Tibial nerve (tissue), 4 donors: ENCODE results near the gene L3HYPDH. TPM values are rescaled to one million over a fixed set of nuclear protein-coding genes. Genes with fewer than 3 reads are reported as not detected.

ENCODE experiments used
- DNase-seq, 2 donors: peaks; one replicate each; pipeline ENCODE4 v3.0.0-alpha.2; 2019; ENCODE audit warnings: low spot score in 2 of 2
- H3K27ac ChIP-seq, 4 donors: fragments of 200-600 bp; sonication (generic) in 3 of 4; one replicate each; pipeline ENCODE4 v1.5.1; 2017 to 2019; ENCODE audit warnings: mild to moderate bottlenecking in 1 of 4
- H3K27me3 ChIP-seq, 2 donors: fragments of 200-600 bp; sonication (generic) in 1 of 2; one replicate each; pipeline versions ENCODE4 v1.5.1 to v1.6.0; 2017 to 2019
- H3K36me3 ChIP-seq, 3 donors: fragments of 200-600 bp; sonication (generic); one replicate each; pipeline ENCODE4 v1.5.1; 2018 to 2019
- H3K4me1 ChIP-seq, 4 donors: fragments of 200-600 bp; sonication (generic) in 3 of 4; one replicate each; pipeline ENCODE4 v1.5.1; 2017 to 2019
- H3K4me3 ChIP-seq, 4 donors: fragments of 200-600 bp; sonication (generic) in 3 of 4; one replicate each; pipeline ENCODE4 v1.5.1; 2017 to 2019; ENCODE audit warnings: mild to moderate bottlenecking in 1 of 4, moderate library complexity in 1 of 4
- H3K9me3 ChIP-seq, 4 donors: fragments of 200-600 bp; sonication (generic) in 3 of 4; one replicate each; pipeline ENCODE4 v1.5.1; 2017 to 2019
- EP300 ChIP-seq, 2 donors: sonication (generic); formaldehyde crosslinking; IDR thresholded peaks; one replicate each; pipeline ENCODE4 v1.6.1; 2017; ENCODE audit warnings: antibody characterized with exemption in 2 of 2, mild to moderate bottlenecking in 1 of 2
- POLR2A ChIP-seq, 2 donors: fragments of 450-650 bp; IDR thresholded peaks; one replicate each; pipeline ENCODE4 v1.6.1; 2017; ENCODE audit warnings: antibody characterized with exemption in 2 of 2, mild to moderate bottlenecking in 2 of 2, moderate library complexity in 2 of 2
- WGBS, 2 donors: methylation state at CpG; one replicate each; pipeline ENCODE4 v1.1.5; 2018; 5-methylcytosine and 5-hydroxymethylcytosine counted together
- total RNA-seq, 4 donors: library from RNA; depleted of rRNA; stranded (reverse); fragments of >200 nt; gene quantifications; one replicate each; pipeline ENCODE4 v1.1.0, GENCODE V29; 2016
- TF ChIP-seq, protein P1 (sequence below), 5 experiments: fragments of 200-600 bp in 3 of 5; fragments of 450-650 bp in 2 of 5; sonication (generic) in 3 of 5; IDR thresholded peaks; one replicate each; pipeline ENCODE4 v1.5.1; 2016 to 2019; ENCODE audit warnings: antibody characterized with exemption in 5 of 5, mild to moderate bottlenecking in 3 of 5, moderate library complexity in 2 of 5

L3HYPDH gene
- total RNA-seq, 4 donors from 2014 or later, result 69.9 to 85.5 (median 76.6) TPM

DNA sequence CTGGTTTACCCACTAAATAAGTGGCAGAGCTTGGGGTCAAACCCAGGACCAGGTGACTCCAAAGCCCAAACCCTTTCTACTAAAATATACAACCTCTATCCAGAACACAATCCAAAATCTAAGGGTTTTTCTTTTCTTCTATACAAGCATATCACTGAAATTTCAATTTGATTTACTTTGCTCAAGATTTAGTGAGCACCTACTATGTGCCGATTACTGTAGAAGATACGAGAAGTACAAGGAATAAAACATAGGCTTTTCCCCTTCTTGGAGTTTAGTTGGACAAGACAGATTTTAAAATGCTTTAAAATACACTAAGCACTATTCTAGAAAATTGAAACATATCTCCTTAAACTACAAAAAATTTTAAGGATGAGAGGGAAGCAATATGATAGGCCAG lies 2.8 kb downstream of the L3HYPDH start:
- Histone ChIP-seq H3K4me3 (no peak overlapping the region), H3K27ac (peak overlapping the region in 1 of 4 donors; percentile 97)
- TF ChIP-seq, protein P1, sequence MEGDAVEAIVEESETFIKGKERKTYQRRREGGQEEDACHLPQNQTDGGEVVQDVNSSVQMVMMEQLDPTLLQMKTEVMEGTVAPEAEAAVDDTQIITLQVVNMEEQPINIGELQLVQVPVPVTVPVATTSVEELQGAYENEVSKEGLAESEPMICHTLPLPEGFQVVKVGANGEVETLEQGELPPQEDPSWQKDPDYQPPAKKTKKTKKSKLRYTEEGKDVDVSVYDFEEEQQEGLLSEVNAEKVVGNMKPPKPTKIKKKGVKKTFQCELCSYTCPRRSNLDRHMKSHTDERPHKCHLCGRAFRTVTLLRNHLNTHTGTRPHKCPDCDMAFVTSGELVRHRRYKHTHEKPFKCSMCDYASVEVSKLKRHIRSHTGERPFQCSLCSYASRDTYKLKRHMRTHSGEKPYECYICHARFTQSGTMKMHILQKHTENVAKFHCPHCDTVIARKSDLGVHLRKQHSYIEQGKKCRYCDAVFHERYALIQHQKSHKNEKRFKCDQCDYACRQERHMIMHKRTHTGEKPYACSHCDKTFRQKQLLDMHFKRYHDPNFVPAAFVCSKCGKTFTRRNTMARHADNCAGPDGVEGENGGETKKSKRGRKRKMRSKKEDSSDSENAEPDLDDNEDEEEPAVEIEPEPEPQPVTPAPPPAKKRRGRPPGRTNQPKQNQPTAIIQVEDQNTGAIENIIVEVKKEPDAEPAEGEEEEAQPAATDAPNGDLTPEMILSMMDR (IDR thresholded peaks at IDR 0.05), result no peak
- no peak for TF ChIP-seq POLR2A (IDR thresholded peaks at IDR 0.05)
- no peak for TF ChIP-seq EP300 (IDR thresholded peaks at IDR 0.05)

GRCh38 chr14:59480166-59480565 lies 4.0 kb downstream of the L3HYPDH start:
- H3K36me3 ChIP-seq, result peaks cover 0 to 20% (median 4%) of the 10 kb centered on the region in 3 donors
- no peaks in the 10 kb centered on the region for H3K9me3 ChIP-seq
- no peak overlapping the region for H3K27ac ChIP-seq
- H3K4me3 ChIP-seq, result no peak overlapping the region
- no peaks in the 10 kb centered on the region for H3K27me3 ChIP-seq
- peaks cover 0 to 44% (median 22%) of the 10 kb centered on the region in 4 donors for H3K4me1 ChIP-seq
- no peak for DNase-seq
- no peak for TF ChIP-seq EP300 (IDR thresholded peaks at IDR 0.05)
- TF ChIP-seq POLR2A (IDR thresholded peaks at IDR 0.05), result no peak
- TF ChIP-seq, protein P1 (IDR thresholded peaks at IDR 0.05), result no peak
- 26 to 41% methylated on average over 1 of the region's 1 CpG for WGBS, 2 donors

More for the DNA sequence above, 2.8 kb downstream of the L3HYPDH start:
- peaks cover 0 to 57% (median 31%) of the 10 kb centered on the region in 4 donors for H3K4me1 ChIP-seq
- 95 to 96% methylated on average over 2 of the region's 2 CpGs for WGBS, 2 donors
- H3K27me3 ChIP-seq, result no peaks in the 10 kb centered on the region
- no peaks in the 10 kb centered on the region for H3K9me3 ChIP-seq
- peaks cover 0 to 10% (median 4%) of the 10 kb centered on the region in 3 donors for H3K36me3 ChIP-seq
- no peak for DNase-seq

DNA sequence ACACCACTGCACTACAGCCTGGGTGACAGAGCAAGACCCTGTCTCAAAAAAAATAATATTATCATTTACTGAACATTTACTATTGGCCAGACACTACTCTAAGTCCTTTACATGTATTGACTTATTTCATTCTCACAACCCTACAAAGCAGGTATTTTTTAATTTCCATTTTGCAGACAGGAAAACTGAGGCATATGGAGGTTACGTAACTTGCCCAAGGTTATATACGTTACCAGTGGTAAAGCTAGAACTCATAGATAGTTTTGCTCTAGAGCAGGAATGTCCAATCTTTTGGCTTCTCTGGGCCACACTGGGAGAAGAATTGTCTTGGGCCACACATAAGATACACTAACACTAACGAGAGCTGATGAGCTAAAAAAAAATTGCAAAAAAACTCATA lies 5.7 kb downstream of the L3HYPDH start:
- Histone ChIP-seq H3K27me3 (no peaks in the 10 kb centered on the region), H3K4me1 (peaks cover 0 to 42% (median 19%) of the 10 kb centered on the region in 4 donors), H3K9me3 (no peaks in the 10 kb centered on the region), H3K36me3 (peaks cover 0 to 35% (median 4%) of the 10 kb centered on the region in 3 donors), H3K27ac (no peak overlapping the region), H3K4me3 (no peak overlapping the region)
- TF ChIP-seq, protein P1 (IDR thresholded peaks at IDR 0.05), result no peak
- TF ChIP-seq EP300 (IDR thresholded peaks at IDR 0.05), result no peak
- DNase-seq, result no peak
- 88 to 91% methylated on average over 3 of the region's 3 CpGs for WGBS, 2 donors

DNA sequence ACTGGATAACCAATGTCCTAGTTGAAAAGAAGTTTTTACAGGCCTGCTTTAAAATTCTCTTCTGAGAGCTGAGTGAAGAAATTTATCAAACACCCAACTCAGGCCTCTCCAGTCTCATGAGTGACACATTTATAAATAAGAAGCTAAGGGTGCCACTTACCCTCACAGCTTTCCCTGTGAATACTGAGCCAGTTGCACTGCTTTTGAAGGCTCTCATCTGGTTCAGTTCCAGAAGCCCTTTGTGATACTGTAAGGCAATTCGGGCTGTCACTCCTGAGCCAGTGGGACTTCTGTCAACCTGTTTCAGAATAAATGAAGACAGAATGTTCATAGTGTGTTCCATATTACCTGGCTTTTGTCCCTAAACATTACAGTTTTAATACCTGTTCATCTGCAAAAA lies 8.5 kb downstream of the L3HYPDH start:
- Histone ChIP-seq H3K27ac (no peak overlapping the region), H3K9me3 (no peaks in the 10 kb centered on the region), H3K27me3 (no peaks in the 10 kb centered on the region), H3K36me3 (peaks cover 0 to 58% (median 4%) of the 10 kb centered on the region in 3 donors), H3K4me1 (peaks cover 0 to 15% (median 0%) of the 10 kb centered on the region in 4 donors), H3K4me3 (no peak overlapping the region)
- 88 to 96% methylated on average over 1 of the region's 1 CpG for WGBS, 2 donors
- no peak for DNase-seq
- TF ChIP-seq EP300 (IDR thresholded peaks at IDR 0.05), result no peak
- TF ChIP-seq POLR2A (IDR thresholded peaks at IDR 0.05), result no peak
- TF ChIP-seq, protein P1 (IDR thresholded peaks at IDR 0.05), result no peak

- Histone ChIP-seq H3K9me3 (no peaks in the 10 kb centered on the region), H3K27ac (no peak overlapping the region), H3K36me3 (peaks cover 0 to 67% (median 4%) of the 10 kb centered on the region in 3 donors), H3K4me3 (no peak overlapping the region), H3K4me1 (peaks cover 0 to 5% (median 0%) of the 10 kb centered on the region in 4 donors), H3K27me3 (no peaks in the 10 kb centered on the region)
- no peak for DNase-seq
- WGBS, 2 donors, result 55 to 67% methylated on average over 1 of the region's 1 CpG
- no peak for TF ChIP-seq EP300 (IDR thresholded peaks at IDR 0.05)
Observed at GRCh38 chr14:59474172-59474571, 10.0 kb downstream of the L3HYPDH start.
